UCSD-AML1 (cell line): ENCODE results near the gene OR4S2.

Experiments
- DNase-seq: peaks from one replicate; lab custom pipeline; 2025; ENCODE audit not compliant: unreplicated experiment; lab: John Stamatoyannopoulos, UW

Gene OR4S2

GRCh38 chr11:55648027-55648426 is at the start of gene OR4S2:
Gene OR4S2 (plus strand): TSS chr11:55648327. CDS start chr11:55650904, 2,577 bp downstream.
- DNase-seq = no peak

- no peak for DNase-seq
These were observed 40.6 kb upstream of the OR4S2 start, which contains the start of gene OR4C11 for GRCh38 chr11:55607545-55607944. Gene OR4C11 (minus strand): TSS chr11:55607645. CDS start chr11:55604373, 3,272 bp downstream.

- DNase-seq = no peak
These were observed 23.6 kb upstream of the OR4S2 start for GRCh38 chr11:55624531-55624930.

GRCh38 chr11:55634813-55635212 is 13.3 kb upstream of the OR4S2 start, which contains the start of gene OR4P4:
Gene OR4P4 (plus strand): TSS chr11:55635113.
- no peak for DNase-seq

GRCh38 chr11:55652560-55652959 is 4.4 kb downstream of the OR4S2 start:
- no peak for DNase-seq

- no peak for DNase-seq
These were observed 7.0 kb downstream of the OR4S2 start for GRCh38 chr11:55655096-55655495.

GRCh38 chr11:55658031-55658573 is 10.0 kb downstream of the OR4S2 start:
- no peak for DNase-seq

GRCh38 chr11:55658608-55659007 is 10.5 kb downstream of the OR4S2 start:
- DNase-seq = no peak

GRCh38 chr11:55661901-55662300 is 13.8 kb downstream of the OR4S2 start, which contains the start of gene OR4C6:
Gene OR4C6 (plus strand): TSS chr11:55662201. CDS start chr11:55665167, 2,966 bp downstream.
- DNase-seq = no peak

- DNase-seq = no peak
These were observed 21.2 kb downstream of the OR4S2 start for GRCh38 chr11:55669376-55669775.

GRCh38 chr11:55673860-55674259 is 25.7 kb downstream of the OR4S2 start:
- no peak for DNase-seq

- DNase-seq = no peak
These were observed 49.7 kb downstream of the OR4S2 start for GRCh38 chr11:55697817-55698216.

GRCh38 chr11:55701429-55701828 is 53.3 kb downstream of the OR4S2 start:
- no peak for DNase-seq
